ENCODE measurements around the gene PMEL. TPM values are rescaled to one million over a fixed set of nuclear protein-coding genes. Genes with fewer than 3 reads are reported as not detected.

PMEL gene
- total RNA-seq, 6 donors from 2014 or later: 0.91 to 45.1 (median 1.5) TPM

GRCh38 chr12:55972042-55972441 lies 6.2 kb upstream of the PMEL start:
- Histone ChIP-seq H3K4me1 (peaks cover 42 to 50% (median 48%) of the 10 kb centered on the region in 4 donors), H3K27me3 (no peaks in the 10 kb centered on the region), H3K36me3 (peaks cover 0 to 19% (median 0%) of the 10 kb centered on the region in 4 donors), H3K27ac (peak overlapping the region; percentile 90 to 94 (median 91)), H3K4me3 (peak overlapping the region in 1 of 4 donors; percentile 68), H3K9me3 (no peaks in the 10 kb centered on the region)
- TF ChIP-seq CTCF (IDR thresholded peaks at IDR 0.05): no peak
- peak in 1 of 4 donors; percentile 38 for TF ChIP-seq POLR2A (IDR thresholded peaks at IDR 0.05)
- DNase-seq (peak in 1 of 2 donors; percentile 51), ATAC-seq (ENCODE audit: low FRiP score in 2 of 2) (peak in 1 of 2 donors; percentile 3)
- 52 to 56% methylated on average over 3 of the region's 3 CpGs for WGBS, 2 donors

GRCh38 chr12:55970775-55971174 lies 4.9 kb upstream of the PMEL start:
- H3K4me1 ChIP-seq: peaks cover 34 to 48% (median 41%) of the 10 kb centered on the region in 4 donors
- no peak overlapping the region for H3K4me3 ChIP-seq
- ATAC-seq (ENCODE audit: low FRiP score in 2 of 2): no peak
- no peak for DNase-seq
- WGBS, 2 donors: 89 to 92% methylated on average over 7 of the region's 7 CpGs
- no peaks in the 10 kb centered on the region for H3K9me3 ChIP-seq
- peaks cover 0 to 13% (median 0%) of the 10 kb centered on the region in 4 donors for H3K36me3 ChIP-seq
- peak overlapping the region in 1 of 4 donors; percentile 94 for H3K27ac ChIP-seq
- H3K27me3 ChIP-seq: no peaks in the 10 kb centered on the region
- TF ChIP-seq POLR2AphosphoS5 (IDR thresholded peaks at IDR 0.05) (no peak), CTCF (IDR thresholded peaks at IDR 0.05) (no peak), EP300 (IDR thresholded peaks at IDR 0.05) (no peak), POLR2A (IDR thresholded peaks at IDR 0.05) (no peak)

DNA sequence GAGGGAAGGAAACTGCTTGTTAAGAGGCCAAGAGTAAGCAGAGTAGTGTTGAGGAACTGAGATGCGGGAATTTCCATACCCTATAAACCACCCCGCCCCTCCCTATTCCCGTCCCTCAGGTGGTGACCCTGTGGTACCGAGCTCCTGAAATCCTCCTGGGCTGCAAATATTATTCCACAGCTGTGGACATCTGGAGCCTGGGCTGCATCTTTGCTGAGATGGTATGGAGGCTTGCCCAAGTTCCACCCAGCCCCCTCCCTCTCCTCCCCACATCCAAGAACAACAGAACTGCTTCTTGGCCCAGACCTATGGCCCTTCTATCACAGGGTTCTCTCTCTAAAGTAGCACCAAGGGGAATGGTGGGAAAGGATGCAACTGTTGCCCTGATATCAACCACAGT lies 3.5 kb upstream of the PMEL start:
- Histone ChIP-seq H3K27me3 (no peaks in the 10 kb centered on the region), H3K4me3 (no peak overlapping the region), H3K4me1 (peaks cover 23 to 38% (median 31%) of the 10 kb centered on the region in 4 donors), H3K27ac (no peak overlapping the region), H3K9me3 (no peaks in the 10 kb centered on the region), H3K36me3 (peaks cover 0 to 13% (median 0%) of the 10 kb centered on the region in 4 donors)
- DNase-seq (no peak), ATAC-seq (ENCODE audit: low FRiP score in 2 of 2) (no peak)
- WGBS, 2 donors: 81 to 84% methylated on average over 4 of the region's 4 CpGs
- no peak for TF ChIP-seq EP300 (IDR thresholded peaks at IDR 0.05)
- no peak for TF ChIP-seq POLR2A (IDR thresholded peaks at IDR 0.05)
- no peak for TF ChIP-seq CTCF (IDR thresholded peaks at IDR 0.05)
- no peak for TF ChIP-seq POLR2AphosphoS5 (IDR thresholded peaks at IDR 0.05)

DNA sequence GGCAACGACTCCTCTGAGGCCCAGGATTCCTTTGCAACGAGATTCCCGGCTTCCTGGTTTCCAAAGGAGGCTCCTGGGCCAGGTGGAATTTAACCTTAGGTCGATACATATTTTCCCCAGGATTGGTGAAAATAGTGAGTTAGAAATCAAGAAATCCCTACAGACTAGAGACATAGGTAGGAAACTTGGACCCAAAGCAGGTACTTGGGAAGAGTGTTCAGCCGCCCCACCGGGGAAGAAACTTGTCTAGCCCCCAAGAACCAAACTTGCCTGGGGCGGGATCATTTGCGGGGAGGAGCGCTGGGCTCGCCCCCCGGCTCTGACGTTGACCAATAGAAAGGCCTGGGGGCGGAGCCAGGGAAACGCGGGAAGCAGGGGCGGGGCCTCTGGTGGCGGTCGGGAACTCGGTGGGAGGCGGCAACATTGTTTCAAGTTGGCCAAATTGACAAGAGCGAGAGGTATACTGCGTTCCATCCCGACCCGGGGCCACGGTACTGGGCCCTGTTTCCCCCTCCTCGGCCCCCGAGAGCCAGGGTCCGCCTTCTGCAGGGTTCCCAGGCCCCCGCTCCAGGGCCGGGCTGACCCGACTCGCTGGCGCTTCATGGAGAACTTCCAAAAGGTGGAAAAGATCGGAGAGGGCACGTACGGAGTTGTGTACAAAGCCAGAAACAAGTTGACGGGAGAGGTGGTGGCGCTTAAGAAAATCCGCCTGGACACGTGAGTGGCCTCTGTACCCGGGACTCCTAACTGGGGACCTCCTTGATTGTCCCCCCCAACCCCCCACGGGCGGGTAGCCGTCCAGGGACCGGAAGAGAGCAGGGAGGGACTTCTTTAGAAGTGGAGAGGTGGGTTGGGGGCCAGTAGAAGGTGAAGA lies 803 bp upstream of the PMEL start, which contains the start of gene CDK2:
Gene CDK2 (plus strand): TSS at position 423 of the 874 bp plus-strand sequence. CDS start 179 bp downstream, at position 602.
- ATAC-seq (ENCODE audit: low FRiP score in 2 of 2): peak; percentile 96 to 99
- Histone ChIP-seq H3K36me3 (peaks cover 0 to 13% (median 0%) of the 10 kb centered on the region in 4 donors), H3K4me1 (peaks cover 14 to 26% (median 19%) of the 10 kb centered on the region in 4 donors), H3K4me3 (peak within 1 kb of the TSS; percentile 55 to 88 (median 68)), H3K9me3 (no peaks in the 10 kb centered on the region), H3K27me3 (no peaks in the 10 kb centered on the region), H3K27ac (peak within 1 kb of the TSS; percentile 73 to 92 (median 86))
- peak; percentile 84 to 89 for TF ChIP-seq POLR2AphosphoS5 (IDR thresholded peaks at IDR 0.05)
- TF ChIP-seq EP300 (IDR thresholded peaks at IDR 0.05): no peak
- TF ChIP-seq CTCF (IDR thresholded peaks at IDR 0.05): peak in 1 of 6 experiments; percentile 1
- peak in 3 of 4 donors; percentile 78 to 91 (median 81) for TF ChIP-seq POLR2A (IDR thresholded peaks at IDR 0.05)
- 0% methylated on average over 44 to 45 of the region's 45 CpGs for WGBS, 2 donors
- peak; percentile 94 to 96 for DNase-seq

All from upper lobe of left lung (tissue), 6 donors.